ENCODE data around the gene ZACN.

- TF ChIP-seq EZH2phosphoT487 (IDR thresholded peaks at IDR 0.05; ENCODE audit: insufficient read depth, low read depth) (no peak), EZH2 (IDR thresholded peaks at IDR 0.05; ENCODE audit: insufficient read depth, poor library complexity, severe bottlenecking) (no peak)
These were observed 24.9 kb upstream of the ZACN start for GRCh38 chr17:76054112-76054476.

Measured in GM23248 (cell line).